Right ventricle myocardium superior (tissue), 1 donor: Measurements from ENCODE around the gene IGSF5. TPM values are rescaled to one million over a fixed set of nuclear protein-coding genes. Genes with fewer than 3 reads are reported as not detected.

Source experiments
- ATAC-seq: fragments of 200-7000 bp; cut with Tn5 transposase; one replicate; pipeline ENCODE4 v1.9.1; 2020; ENCODE audit warnings: mild to moderate bottlenecking; ENCODE audit not compliant: poor library complexity
- DNase-seq: peaks from one replicate; pipeline ENCODE4 v3.0.0-alpha.2; 2020
- intact Hi-C: fragments of 100-400 bp; cut with DNase I; formaldehyde crosslinking; loops from one replicate; pipeline ENCODE4 v1.11.2; 2022
- total RNA-seq: library from RNA; stranded (reverse); fragmentation: NEBNext Ultra II Directional; extraction: Animal tissue kit (Norgen Biotek cat#: 25700); gene quantifications from one replicate; pipeline ENCODE4 v1.2.1, GENCODE V29; 2021
- donor health status: DM: no; HTN: yes; CAD: no; lungs with severe emphysema.

The IGSF5 gene
- total RNA-seq, 1 donor from 2014 or later, result 4.1 TPM

GRCh38 chr21:39802217-39802616 is 57.2 kb downstream of the IGSF5 start:
- DNase-seq (no peak), ATAC-seq (no peak)
- intact Hi-C loops, result loop anchor here (10.0 kb wide), 1 partner anchor 243 kb away; no protein-coding TSS in a partner anchor

- no peak for DNase-seq
- ATAC-seq, result no peak
- intact Hi-C loops, result loop anchor here (10.0 kb wide), 1 partner anchor 241 kb away; no protein-coding TSS in a partner anchor
Measured at GRCh38 chr21:39803393-39803792, 58.4 kb downstream of the IGSF5 start.

- intact Hi-C loops, result loop anchor here (10.0 kb wide), 1 partner anchor 241 kb away; no protein-coding TSS in a partner anchor
- ATAC-seq (peak; percentile 71), DNase-seq (no peak)
Measured at GRCh38 chr21:39804240-39804639, 59.3 kb downstream of the IGSF5 start.

GRCh38 chr21:39805983-39806382 is 61.0 kb downstream of the IGSF5 start:
- ATAC-seq (no peak), DNase-seq (no peak)
- intact Hi-C loops, result loop anchor here (10.0 kb wide), 1 partner anchor 239 kb away; no protein-coding TSS in a partner anchor

GRCh38 chr21:39807738-39808137 is 62.8 kb downstream of the IGSF5 start:
- DNase-seq (no peak), ATAC-seq (no peak)
- intact Hi-C loops, result loop anchor here (10.0 kb wide), 1 partner anchor 237 kb away; no protein-coding TSS in a partner anchor

- ATAC-seq (no peak), DNase-seq (no peak)
- intact Hi-C loops, result loop anchor here (10.0 kb wide), 1 partner anchor 235 kb away; no protein-coding TSS in a partner anchor
Measured at GRCh38 chr21:39809936-39810335, 65.0 kb downstream of the IGSF5 start.

GRCh38 chr21:39812983-39813382 is 68.0 kb downstream of the IGSF5 start:
- DNase-seq (no peak), ATAC-seq (no peak)
- intact Hi-C loops, result no loop called here

GRCh38 chr21:39818557-39818956 is 73.6 kb downstream of the IGSF5 start:
- DNase-seq (no peak), ATAC-seq (no peak)
- intact Hi-C loops, result no loop called here

GRCh38 chr21:39822042-39822441 is 77.1 kb downstream of the IGSF5 start:
- no peak for DNase-seq
- ATAC-seq, result no peak
- intact Hi-C loops, result no loop called here

- intact Hi-C loops, result no loop called here
- DNase-seq, result no peak
- ATAC-seq, result no peak
Measured at GRCh38 chr21:39825250-39825649, 80.3 kb downstream of the IGSF5 start.

GRCh38 chr21:39834543-39834942 is 89.6 kb downstream of the IGSF5 start:
- intact Hi-C loops, result no loop called here
- ATAC-seq (no peak), DNase-seq (no peak)

- intact Hi-C loops, result no loop called here
- DNase-seq (no peak), ATAC-seq (no peak)
Measured at GRCh38 chr21:39837861-39838359, 92.9 kb downstream of the IGSF5 start.

- DNase-seq (no peak), ATAC-seq (no peak)
- intact Hi-C loops, result no loop called here
Measured at GRCh38 chr21:39840373-39841097, 95.6 kb downstream of the IGSF5 start.

GRCh38 chr21:39842741-39843459 is 97.9 kb downstream of the IGSF5 start:
- DNase-seq, result no peak
- intact Hi-C loops, result no loop called here
- no peak for ATAC-seq

GRCh38 chr21:39843483-39843882 is 98.5 kb downstream of the IGSF5 start:
- ATAC-seq (no peak), DNase-seq (no peak)
- intact Hi-C loops, result no loop called here

- DNase-seq, result no peak
- no peak for ATAC-seq
- intact Hi-C loops, result no loop called here
Measured at GRCh38 chr21:39843916-39844315, 98.9 kb downstream of the IGSF5 start.

GRCh38 chr21:39845571-39846130 is 100.7 kb downstream of the IGSF5 start:
- intact Hi-C loops, result no loop called here
- ATAC-seq (no peak), DNase-seq (no peak)

- DNase-seq (no peak), ATAC-seq (no peak)
- intact Hi-C loops, result no loop called here
Measured at GRCh38 chr21:39847877-39848276, 102.9 kb downstream of the IGSF5 start.

GRCh38 chr21:39849014-39849655 is 104.2 kb downstream of the IGSF5 start:
- intact Hi-C loops, result no loop called here
- ATAC-seq (no peak), DNase-seq (no peak)
